GM08714 (cell line): Measurements from ENCODE around the gene RBMS3.
"Not testable (repeated sequence)": the region's sequence is repeated elsewhere in the genome, so short reads cannot be mapped to it uniquely, and the experiment has no call there.

ENCODE experiments used
- H3K4me3 ChIP-seq: fragments of 200-500 bp; sonication (Bioruptor generic); 2 replicates; pipeline ENCODE4 v1.5.1; 2014; ENCODE audit warnings: mild to moderate bottlenecking, low read length, inconsistent platforms
- ZNF274 ChIP-seq: IDR thresholded peaks from 2 replicates; pipeline ENCODE4 v1.6.1; 2012; ENCODE audit warnings: mild to moderate bottlenecking, low read depth, low read length

Gene RBMS3

DNA sequence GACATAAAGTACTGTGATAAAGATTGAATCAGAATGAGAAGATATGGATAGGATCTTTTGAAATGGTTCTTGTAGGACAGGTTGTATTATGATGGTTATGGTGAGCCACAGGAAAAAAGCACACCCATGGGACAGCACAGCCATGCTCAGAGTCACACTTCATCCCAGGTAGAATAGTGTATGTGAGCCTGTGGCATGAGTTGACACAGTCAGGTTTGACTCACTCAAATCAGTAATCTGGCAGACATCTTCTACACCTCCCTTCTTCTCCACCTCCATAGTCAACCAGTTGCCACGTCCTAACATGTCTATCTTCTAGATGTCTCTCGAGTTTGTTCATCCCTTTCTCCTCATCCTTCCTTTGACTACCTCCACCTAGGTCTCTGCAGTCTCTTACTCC lies 176.0 kb downstream of the RBMS3 start:
- no peak overlapping the region for H3K4me3 ChIP-seq
- TF ChIP-seq ZNF274 = no peak

GRCh38 chr3:29463304-29463703 lies 182.4 kb downstream of the RBMS3 start:
- no peak for TF ChIP-seq ZNF274
- H3K4me3 ChIP-seq = no peak overlapping the region

DNA sequence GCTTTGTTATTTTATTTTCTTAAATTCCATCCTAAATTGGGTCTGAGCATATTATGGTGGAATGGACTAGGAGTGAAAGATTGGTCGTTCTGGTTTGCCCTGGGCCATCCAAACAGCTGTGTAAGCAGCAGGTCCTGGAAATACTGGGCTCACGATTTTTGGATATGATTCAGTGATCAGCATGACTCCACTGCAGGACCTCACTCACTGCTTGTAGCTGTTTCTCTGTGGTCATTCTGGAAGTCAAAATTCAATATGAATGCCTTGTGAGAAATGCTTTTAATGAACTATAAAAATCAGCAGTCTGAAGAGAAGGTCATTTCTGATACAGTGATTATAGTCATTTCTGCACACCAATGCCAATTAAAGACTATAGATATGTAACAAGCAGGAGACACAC lies 185.0 kb downstream of the RBMS3 start:
- no peak overlapping the region for H3K4me3 ChIP-seq
- TF ChIP-seq ZNF274 = no peak

- no peak overlapping the region for H3K4me3 ChIP-seq
- TF ChIP-seq ZNF274 = no peak
Measured at GRCh38 chr3:29466442-29466841, 185.6 kb downstream of the RBMS3 start.

- H3K4me3 ChIP-seq = no peak overlapping the region
- no peak for TF ChIP-seq ZNF274
Measured at GRCh38 chr3:29468187-29468586, 187.3 kb downstream of the RBMS3 start.

- H3K4me3 ChIP-seq = not testable (repeated sequence)
Measured at GRCh38 chr3:29473481-29474170, 192.8 kb downstream of the RBMS3 start.

DNA sequence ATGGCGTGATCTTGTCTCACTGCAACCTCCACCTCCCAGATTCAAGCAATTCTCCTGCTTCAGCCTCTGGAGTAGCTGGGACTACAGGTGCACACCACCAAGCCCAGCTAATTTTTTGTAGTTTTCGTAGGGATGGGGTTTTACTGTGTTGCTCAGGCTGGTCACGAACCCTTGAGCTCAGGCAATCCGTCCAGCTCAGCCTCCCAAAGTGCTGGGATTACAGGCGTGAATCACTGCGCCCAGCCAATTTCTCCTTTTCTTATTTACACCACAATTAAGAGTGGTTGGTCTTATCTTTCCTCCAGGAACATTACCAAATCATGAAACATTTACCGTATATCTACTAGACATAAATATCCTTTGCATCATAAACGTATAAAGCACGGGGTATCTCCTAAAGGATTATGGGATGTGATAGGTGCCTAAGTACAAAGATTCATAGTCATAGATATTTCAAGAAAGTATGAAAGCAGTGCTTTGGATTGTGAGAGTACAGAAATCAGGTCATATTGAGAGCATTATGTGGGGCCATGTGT lies 194.5 kb downstream of the RBMS3 start:
- H3K4me3 ChIP-seq = no peak overlapping the region
- no peak for TF ChIP-seq ZNF274

DNA sequence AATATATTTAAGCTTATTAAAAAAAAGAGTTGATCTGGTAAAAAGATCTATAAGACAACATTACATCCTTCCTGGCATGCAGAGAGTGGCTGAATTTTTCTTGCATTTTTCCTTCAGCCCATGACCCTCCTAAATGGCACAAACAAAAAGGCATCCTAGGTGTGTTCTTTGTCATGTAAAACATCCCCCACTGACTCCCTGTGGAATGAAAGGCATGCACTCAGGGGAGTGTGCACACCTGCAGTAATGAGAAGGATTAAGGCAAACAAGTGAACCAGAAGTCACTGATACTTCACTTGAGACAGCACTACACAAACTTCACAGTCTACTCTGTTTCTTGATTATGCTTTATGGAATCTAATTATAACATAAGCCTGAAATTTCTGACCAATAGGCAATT lies 195.0 kb downstream of the RBMS3 start:
- no peak for TF ChIP-seq ZNF274
- no peak overlapping the region for H3K4me3 ChIP-seq

GRCh38 chr3:29478611-29479010 lies 197.7 kb downstream of the RBMS3 start:
- TF ChIP-seq ZNF274 = no peak
- H3K4me3 ChIP-seq = no peak overlapping the region

DNA sequence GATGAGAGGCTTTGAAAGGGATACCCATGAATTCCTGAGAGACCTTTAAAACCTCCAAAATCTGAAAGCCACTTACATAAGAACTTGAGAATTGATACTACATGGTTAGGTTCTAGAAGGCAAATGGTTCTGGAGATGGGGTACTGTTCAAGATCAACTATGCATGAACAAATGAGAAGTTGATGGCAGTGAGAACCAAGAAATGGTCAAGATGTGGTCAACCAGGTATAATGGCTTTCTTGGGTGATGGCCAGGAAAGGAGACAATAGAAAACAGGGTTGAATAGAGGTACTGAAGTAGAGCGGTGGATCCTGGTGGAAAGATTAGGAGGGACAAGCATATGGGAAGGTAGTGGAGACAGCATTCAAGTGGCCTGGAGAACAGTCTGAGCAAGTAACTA lies 200.4 kb downstream of the RBMS3 start:
- TF ChIP-seq ZNF274 = no peak
- no peak overlapping the region for H3K4me3 ChIP-seq

DNA sequence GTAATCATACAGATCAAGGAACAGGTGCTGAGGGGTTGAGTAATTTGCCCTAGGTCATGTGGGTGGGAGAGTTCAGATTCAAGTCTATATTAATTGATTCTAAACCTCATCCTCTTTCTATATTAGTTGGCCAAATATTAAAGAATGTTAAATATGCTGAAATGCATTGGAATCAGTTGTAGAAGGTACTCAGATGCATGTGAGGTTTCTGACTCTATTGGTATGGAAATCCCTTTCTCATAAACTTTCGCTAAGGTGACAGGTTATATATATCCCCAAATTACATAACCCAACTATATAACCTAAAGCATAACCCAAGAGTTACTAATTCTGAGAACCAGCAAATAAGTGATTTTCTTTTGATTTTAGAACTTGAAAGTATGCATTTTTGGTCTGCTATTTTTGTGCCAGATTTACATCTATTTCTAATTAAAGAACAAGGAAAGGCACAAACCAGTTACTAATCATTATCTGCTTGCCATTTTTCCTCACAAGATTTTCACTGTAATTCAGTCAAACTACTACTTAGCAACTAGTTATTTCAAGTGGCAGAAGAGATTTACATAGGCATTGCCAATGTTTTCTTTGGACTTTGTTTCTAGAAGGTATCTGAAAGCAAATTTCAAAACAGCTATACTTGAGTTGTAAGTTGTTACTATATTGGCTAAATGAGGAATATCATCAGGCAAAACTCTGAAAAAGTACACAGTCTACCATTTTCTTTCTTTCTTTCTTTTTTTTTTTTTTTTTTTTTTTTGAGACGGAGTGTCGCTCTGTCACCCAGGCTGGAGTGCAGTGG lies 201.3 kb downstream of the RBMS3 start:
- no peak overlapping the region for H3K4me3 ChIP-seq
- no peak for TF ChIP-seq ZNF274

GRCh38 chr3:29484633-29485032 lies 203.8 kb downstream of the RBMS3 start:
- no peak overlapping the region for H3K4me3 ChIP-seq
- no peak for TF ChIP-seq ZNF274

- TF ChIP-seq ZNF274 = no peak
- H3K4me3 ChIP-seq = no peak overlapping the region
Measured at GRCh38 chr3:29486096-29486495, 205.2 kb downstream of the RBMS3 start.

- TF ChIP-seq ZNF274 = no peak
- no peak overlapping the region for H3K4me3 ChIP-seq
Measured at GRCh38 chr3:29486917-29487316, 206.0 kb downstream of the RBMS3 start.

DNA sequence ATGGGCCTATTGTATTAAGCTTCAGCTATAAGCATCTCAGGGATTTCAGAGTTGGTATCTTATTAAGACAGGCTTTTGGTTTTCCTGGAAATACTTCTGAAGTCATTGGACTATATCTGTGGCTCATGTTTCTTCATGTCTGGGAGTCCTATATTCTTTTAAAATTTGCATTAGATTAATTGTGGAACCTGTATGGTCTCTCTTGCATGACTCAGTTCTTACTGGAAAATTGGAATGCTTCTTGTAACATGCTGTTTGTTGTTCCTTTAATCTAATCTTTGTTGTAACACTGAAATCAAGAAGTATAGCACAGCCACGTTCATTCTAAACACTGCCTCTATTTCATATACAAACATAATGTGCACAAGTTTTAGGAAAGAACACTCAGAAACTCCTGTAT lies 208.1 kb downstream of the RBMS3 start:
- TF ChIP-seq ZNF274 = no peak
- no peak overlapping the region for H3K4me3 ChIP-seq
